ENCODE results near the gene CYP2W1.

- no peak for TF ChIP-seq POLR2A (IDR thresholded peaks at IDR 0.05)
- no peak for TF ChIP-seq CTCF (IDR thresholded peaks at IDR 0.05)
These were observed 4.9 kb downstream of the CYP2W1 start for GRCh38 chr7:987909-988308.
